Measurements from ENCODE around the gene AZIN2.
A peak's percentile ranks its signal among the peaks of the same experiment; 100 is the strongest.
"Not testable (repeated sequence)": the region's sequence is repeated elsewhere in the genome, so short reads cannot be mapped to it uniquely, and the experiment has no call there.

Gene AZIN2

GRCh38 chr1:33060579-33061083 lies 20.3 kb upstream of the AZIN2 start:
- DNase-seq: no peak

GRCh38 chr1:33061834-33062233 lies 19.1 kb upstream of the AZIN2 start:
- DNase-seq: no peak

- DNase-seq: not testable (repeated sequence)
Observed at GRCh38 chr1:33064284-33064683, 16.7 kb upstream of the AZIN2 start.

GRCh38 chr1:33065301-33065700 lies 15.7 kb upstream of the AZIN2 start:
- no peak for DNase-seq

- DNase-seq: not testable (repeated sequence)
Observed at GRCh38 chr1:33066477-33066876, 14.5 kb upstream of the AZIN2 start.

- DNase-seq: not testable (repeated sequence)
Observed at GRCh38 chr1:33068108-33068507, 12.8 kb upstream of the AZIN2 start.

GRCh38 chr1:33070628-33071027 lies 10.3 kb upstream of the AZIN2 start:
- no peak for DNase-seq

- DNase-seq: no peak
Observed at GRCh38 chr1:33072707-33073106, 8.2 kb upstream of the AZIN2 start.

- DNase-seq: no peak
Observed at GRCh38 chr1:33074193-33074945, 6.6 kb upstream of the AZIN2 start.

- DNase-seq: no peak
Observed at GRCh38 chr1:33078030-33078591, 2.8 kb upstream of the AZIN2 start.

GRCh38 chr1:33080373-33080772 lies 580 bp upstream of the AZIN2 start:
- no peak for DNase-seq

GRCh38 chr1:33081554-33082305 lies 777 bp downstream of the AZIN2 start:
- DNase-seq: no peak

GRCh38 chr1:33082575-33083108 lies 1.7 kb downstream of the AZIN2 start:
- no peak for DNase-seq

- DNase-seq: no peak
Observed at GRCh38 chr1:33085332-33085731, 4.4 kb downstream of the AZIN2 start.

- DNase-seq: peak; percentile 44
Observed at GRCh38 chr1:33086384-33086850, 5.5 kb downstream of the AZIN2 start.

GRCh38 chr1:33087677-33088076 lies 6.7 kb downstream of the AZIN2 start:
- no peak for DNase-seq

- peak; percentile 24 for DNase-seq
Observed at GRCh38 chr1:33088119-33088906, 7.4 kb downstream of the AZIN2 start.

GRCh38 chr1:33089457-33089856 lies 8.5 kb downstream of the AZIN2 start:
- no peak for DNase-seq

- no peak for DNase-seq
Observed at GRCh38 chr1:33092438-33092837, 11.5 kb downstream of the AZIN2 start.

GRCh38 chr1:33093004-33093403 lies 12.1 kb downstream of the AZIN2 start:
- DNase-seq: no peak

GRCh38 chr1:33094486-33094885 lies 13.5 kb downstream of the AZIN2 start:
- no peak for DNase-seq

GRCh38 chr1:33094971-33095604 lies 14.1 kb downstream of the AZIN2 start:
- DNase-seq: no peak
